Measurements from ENCODE around the gene FBXO34. TPM values are rescaled to one million over a fixed set of nuclear protein-coding genes. Genes with fewer than 3 reads are reported as not detected.

The FBXO34 gene
- total and polyA plus RNA-seq, 10 of the 15 experiments (the other 5 are each of a cell fraction or from before 2014, with no cell fraction given), result 5.6 to 22.8 (median 17.6) TPM

- ChIA-PET CTCF (interaction anchor here (0.9 kb wide), 1 partner anchor 117 kb away, joined by 3 read pairs; no protein-coding TSS in a partner anchor), RAD21 (ENCODE audit: unreplicated experiment) (no interaction called here), SMC1A (ENCODE audit: uncharacterized antibody, unreplicated experiment) (no interaction called here), POLR2A (no interaction called here)
- Histone ChIP-seq H3K4me1 (ENCODE audit: control insufficient read depth, insufficient read depth, low read length) (no peaks in the 10 kb centered on the region), H3K27ac (ENCODE audit: control insufficient read depth, insufficient read depth) (no peak overlapping the region), H4K20me1 (ENCODE audit: control insufficient read depth, insufficient read depth) (no peaks in the 10 kb centered on the region), H2AFZ (ENCODE audit: control insufficient read depth, low read depth, low read length) (no peak overlapping the region), H3K27me3 (replicated peaks in 1 of 2; ENCODE audit: control insufficient read depth in 2 of 2, insufficient read depth in 2 of 2, low read length in 1 of 2) (no peaks in the 10 kb centered on the region), H3K4me2 (ENCODE audit: control insufficient read depth, insufficient read depth) (no peak overlapping the region), H3K4me3 (no peak overlapping the region), H3K9me3 (replicated peaks; ENCODE audit: control insufficient read depth, insufficient read depth, low read length) (no peaks in the 10 kb centered on the region), H3K36me3 (ENCODE audit: control insufficient read depth in 2 of 2, insufficient read depth in 2 of 2, low read length in 1 of 2) (peaks cover 2 to 7% of the 10 kb centered on the region in 2 experiments; a peak in 3 of 4 replicates), H3K79me2 (ENCODE audit: control insufficient read depth, insufficient read depth, low read length) (no peaks in the 10 kb centered on the region), H3K9ac (ENCODE audit: control insufficient read depth, insufficient read depth, low read length) (no peak overlapping the region)
- in situ Hi-C loops (cut with MboI), result no loop called here
- ATAC-seq (no peak), DNase-seq (ENCODE audit: low read depth, low spot score) (no peak), FAIRE-seq (no peak)
- BruUV-seq (replicated peaks), result no TSS peak
- TF ChIP-seq ZZZ3 (IDR thresholded peaks at IDR 0.05; ENCODE audit: control insufficient read depth, insufficient read length, low read depth) (no peak), MEF2A (IDR thresholded peaks at IDR 0.05; ENCODE audit: insufficient read depth, low read depth, low read length) (no peak), REST (IDR thresholded peaks at IDR 0.05; ENCODE audit: low read depth, low read length) (no peak), MAX (IDR thresholded peaks at IDR 0.05; ENCODE audit: low read depth, low read length) (no peak), SMAD1 (IDR thresholded peaks at IDR 0.05; ENCODE audit: low read depth, partially characterized antibody) (no peak), RB1 (IDR thresholded peaks at IDR 0.05; ENCODE audit: borderline replicate concordance) (no peak), ZSCAN29 (IDR thresholded peaks at IDR 0.05) (no peak), ZBTB40 (IDR thresholded peaks at IDR 0.05; ENCODE audit: borderline replicate concordance) (no peak), ZNF622 (IDR thresholded peaks at IDR 0.05) (no peak)
- intact Hi-C loops (cut with micrococcal nuclease; ENCODE audit: unreplicated experiment), result no loop called here
- 97% methylated on average over 4 of the region's 4 CpGs for WGBS (ENCODE audit: insufficient coverage, insufficient replicate concordance, low lambda C conversion rate, missing lambda C conversion rate)
Measured at GRCh38 chr14:55387121-55387520, 115.9 kb downstream of the FBXO34 start.

All from GM12878 (cell line).